ENCODE data around the gene PNPLA6. TPM values are rescaled to one million over a fixed set of nuclear protein-coding genes. Genes with fewer than 3 reads are reported as not detected.

The PNPLA6 gene
- total RNA-seq, 4 donors from 2014 or later, result 32.4 to 75.4 (median 53.3) TPM

GRCh38 chr19:7528192-7528519, 7.4 kb upstream of the PNPLA6 start:
- no peak for TF ChIP-seq CTCF (IDR thresholded peaks at IDR 0.05; ENCODE audit: low read depth)

GRCh38 chr19:7528522-7529245, 6.8 kb upstream of the PNPLA6 start:
- no peak for TF ChIP-seq CTCF (IDR thresholded peaks at IDR 0.05; ENCODE audit: low read depth)

- no peak for TF ChIP-seq CTCF (IDR thresholded peaks at IDR 0.05; ENCODE audit: low read depth)
Measured at GRCh38 chr19:7529246-7529600, 6.3 kb upstream of the PNPLA6 start.

GRCh38 chr19:7529610-7530490, 5.7 kb upstream of the PNPLA6 start:
- no peak for TF ChIP-seq CTCF (IDR thresholded peaks at IDR 0.05; ENCODE audit: low read depth)

GRCh38 chr19:7533281-7533885, 2.1 kb upstream of the PNPLA6 start:
- TF ChIP-seq CTCF (IDR thresholded peaks at IDR 0.05; ENCODE audit: low read depth), result no peak

GRCh38 chr19:7533925-7534480, 1.5 kb upstream of the PNPLA6 start:
- no peak for TF ChIP-seq CTCF (IDR thresholded peaks at IDR 0.05; ENCODE audit: low read depth)

- TF ChIP-seq CTCF (IDR thresholded peaks at IDR 0.05; ENCODE audit: low read depth), result no peak
Measured at GRCh38 chr19:7534531-7535046, 928 bp upstream of the PNPLA6 start.
